ENCODE results near the gene CARD11.

Gene CARD11

DNA sequence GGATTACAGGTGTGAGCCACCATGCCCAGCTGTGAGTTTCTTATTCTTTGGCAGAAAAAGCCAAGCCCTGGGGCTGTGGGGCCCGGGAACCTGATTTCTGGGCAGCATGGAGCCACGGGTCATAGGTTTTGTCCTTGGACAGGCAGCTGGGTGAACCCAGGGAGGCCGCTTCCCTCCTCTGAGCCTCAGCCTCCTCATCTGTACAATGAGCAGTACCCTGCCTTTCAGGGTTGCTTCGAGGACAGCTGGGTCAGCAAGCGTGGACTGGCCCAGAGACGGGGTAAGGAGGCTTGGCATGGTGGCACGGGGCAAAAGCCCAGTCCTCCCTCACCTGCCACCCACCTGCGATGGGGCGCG is 115.4 kb downstream of the CARD11 start:
- Histone ChIP-seq H2BK15ac (replicated peaks; ENCODE audit: low read depth) (no peak overlapping the region), H3K36me3 (ENCODE audit: control insufficient read depth, insufficient read depth, low read length) (no peaks in the 10 kb centered on the region)

DNA sequence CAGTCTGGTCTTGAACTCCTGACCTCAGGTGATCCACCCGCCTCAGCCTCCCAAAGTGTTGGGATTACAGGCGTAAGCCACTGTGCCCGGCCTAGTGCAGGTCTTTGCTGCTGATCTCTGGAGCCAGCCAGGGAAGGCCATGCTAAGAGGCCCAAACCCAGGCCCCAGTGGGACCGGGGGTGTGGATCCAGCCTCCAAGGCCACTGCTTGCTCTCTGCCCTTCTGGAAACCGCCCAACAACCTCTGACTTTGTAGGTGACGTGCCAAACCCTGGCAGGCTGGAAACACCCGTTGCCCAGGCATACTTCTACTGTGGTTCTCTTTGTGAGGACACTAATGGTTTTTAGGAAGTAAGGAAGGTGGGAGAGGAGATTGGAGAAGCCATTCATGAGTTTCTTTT is 116.1 kb downstream of the CARD11 start:
- no peak overlapping the region for H4K5ac ChIP-seq (ENCODE audit: low read length)
- no peak overlapping the region for H3K9ac ChIP-seq (ENCODE audit: low read length)
- H3K4me1 ChIP-seq (ENCODE audit: control insufficient read depth, low read depth, low read length), result no peaks in the 10 kb centered on the region
- H3K79me2 ChIP-seq (ENCODE audit: control insufficient read depth, insufficient read depth, low read length), result no peaks in the 10 kb centered on the region
- H2BK5ac ChIP-seq (ENCODE audit: low read length), result no peak overlapping the region
- H3K27ac ChIP-seq (ENCODE audit: low read depth, low read length), result no peak overlapping the region
- H3K79me1 ChIP-seq (ENCODE audit: low read length), result no peaks in the 10 kb centered on the region
- no peaks in the 10 kb centered on the region for H3K36me3 ChIP-seq (ENCODE audit: control insufficient read depth, insufficient read depth, low read length)
- H3K4me3 ChIP-seq (ENCODE audit: low read length), result no peak overlapping the region
- no peaks in the 10 kb centered on the region for H3K27me3 ChIP-seq (ENCODE audit: insufficient read depth, low read length, poor library complexity)
- no peak overlapping the region for H3K4ac ChIP-seq (ENCODE audit: low read depth, low read length)
- DNase-seq, result no peak
- no peak overlapping the region for H2BK15ac ChIP-seq (replicated peaks; ENCODE audit: low read depth)
- no peak overlapping the region for H3K23ac ChIP-seq (ENCODE audit: low read length)
- H4K8ac ChIP-seq (ENCODE audit: low read depth, low read length), result no peak overlapping the region
- H3K56ac ChIP-seq (ENCODE audit: low read length), result no peak overlapping the region
- WGBS (ENCODE audit: extremely low coverage, insufficient coverage, low lambda C conversion rate), result no CpG with 5 or more reads among the region's 7 CpGs
- no peak overlapping the region for H3K18ac ChIP-seq (ENCODE audit: low read length)
- H2BK120ac ChIP-seq (ENCODE audit: low read depth, low read length), result no peak overlapping the region
- H2AK5ac ChIP-seq (ENCODE audit: low read length), result no peak overlapping the region
- no peak overlapping the region for H3K4me2 ChIP-seq (ENCODE audit: low read length)

More for the DNA sequence above, 115.4 kb downstream of the CARD11 start:
- H3K56ac ChIP-seq (ENCODE audit: low read length), result no peak overlapping the region
- no peak overlapping the region for H3K9ac ChIP-seq (ENCODE audit: low read length)
- no peaks in the 10 kb centered on the region for H3K27me3 ChIP-seq (ENCODE audit: insufficient read depth, low read length, poor library complexity)
- no peak overlapping the region for H2BK5ac ChIP-seq (ENCODE audit: low read length)
- H2AK5ac ChIP-seq (ENCODE audit: low read length), result no peak overlapping the region
- H4K8ac ChIP-seq (ENCODE audit: low read depth, low read length), result no peak overlapping the region
- H3K4me2 ChIP-seq (ENCODE audit: low read length), result no peak overlapping the region
- DNase-seq, result no peak
- H3K27ac ChIP-seq (ENCODE audit: low read depth, low read length), result no peak overlapping the region
- no peak overlapping the region for H4K5ac ChIP-seq (ENCODE audit: low read length)
- H3K4me3 ChIP-seq (ENCODE audit: low read length), result no peak overlapping the region
- no CpG with 5 or more reads among the region's 10 CpGs for WGBS (ENCODE audit: extremely low coverage, insufficient coverage, low lambda C conversion rate)
- no peak overlapping the region for H2BK120ac ChIP-seq (ENCODE audit: low read depth, low read length)
- no peaks in the 10 kb centered on the region for H3K79me2 ChIP-seq (ENCODE audit: control insufficient read depth, insufficient read depth, low read length)
- H3K4me1 ChIP-seq (ENCODE audit: control insufficient read depth, low read depth, low read length), result no peaks in the 10 kb centered on the region
- H3K4ac ChIP-seq (ENCODE audit: low read depth, low read length), result no peak overlapping the region
- no peak overlapping the region for H3K18ac ChIP-seq (ENCODE audit: low read length)
- no peak overlapping the region for H3K23ac ChIP-seq (ENCODE audit: low read length)
- H3K79me1 ChIP-seq (ENCODE audit: low read length), result no peaks in the 10 kb centered on the region

DNA sequence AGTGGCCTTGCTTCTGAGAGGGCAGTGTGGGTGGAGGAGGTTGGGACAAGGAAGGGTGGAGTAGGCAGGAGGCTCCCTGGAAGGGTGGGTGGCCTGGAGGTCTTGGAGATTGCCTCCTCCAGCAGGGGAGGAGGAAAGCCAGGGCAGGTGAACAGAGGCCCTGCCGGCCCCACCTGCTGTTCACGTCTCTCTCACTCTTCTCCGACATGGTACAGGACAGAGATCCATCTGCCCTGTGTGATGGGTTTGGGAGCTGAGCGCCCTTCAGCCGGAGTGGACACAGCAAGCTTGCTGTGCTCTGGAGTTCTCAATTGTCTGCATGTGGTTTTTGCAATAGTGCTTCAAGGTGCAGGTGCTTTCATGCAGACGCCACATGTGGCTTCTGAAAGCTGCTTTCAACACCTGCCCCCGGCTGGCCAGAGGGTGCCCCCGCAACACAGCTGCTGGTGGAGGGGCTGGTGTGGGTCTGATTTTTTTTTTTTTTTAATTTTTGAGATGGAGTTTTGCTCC is 116.7 kb downstream of the CARD11 start:
- H3K27me3 ChIP-seq (ENCODE audit: insufficient read depth, low read length, poor library complexity), result no peaks in the 10 kb centered on the region
- H3K4ac ChIP-seq (ENCODE audit: low read depth, low read length), result no peak overlapping the region
- no peak overlapping the region for H3K56ac ChIP-seq (ENCODE audit: low read length)
- no peak overlapping the region for H2AK5ac ChIP-seq (ENCODE audit: low read length)
- H3K79me2 ChIP-seq (ENCODE audit: control insufficient read depth, insufficient read depth, low read length), result no peaks in the 10 kb centered on the region
- H2BK120ac ChIP-seq (ENCODE audit: low read depth, low read length), result no peak overlapping the region
- H4K5ac ChIP-seq (ENCODE audit: low read length), result no peak overlapping the region
- H3K4me2 ChIP-seq (ENCODE audit: low read length), result no peak overlapping the region
- no peak for DNase-seq
- no peak overlapping the region for H3K27ac ChIP-seq (ENCODE audit: low read depth, low read length)
- no peaks in the 10 kb centered on the region for H3K4me1 ChIP-seq (ENCODE audit: control insufficient read depth, low read depth, low read length)
- no peaks in the 10 kb centered on the region for H3K79me1 ChIP-seq (ENCODE audit: low read length)
- H3K23ac ChIP-seq (ENCODE audit: low read length), result no peak overlapping the region
- H3K18ac ChIP-seq (ENCODE audit: low read length), result no peak overlapping the region
- H3K9ac ChIP-seq (ENCODE audit: low read length), result no peak overlapping the region
- no peak overlapping the region for H2BK5ac ChIP-seq (ENCODE audit: low read length)
- no CpG with 5 or more reads among the region's 8 CpGs for WGBS (ENCODE audit: extremely low coverage, insufficient coverage, low lambda C conversion rate)
- H2BK15ac ChIP-seq (replicated peaks; ENCODE audit: low read depth), result no peak overlapping the region
- H3K4me3 ChIP-seq (ENCODE audit: low read length), result no peak overlapping the region
- no peak overlapping the region for H4K8ac ChIP-seq (ENCODE audit: low read depth, low read length)
- H3K36me3 ChIP-seq (ENCODE audit: control insufficient read depth, insufficient read depth, low read length), result no peaks in the 10 kb centered on the region

DNA sequence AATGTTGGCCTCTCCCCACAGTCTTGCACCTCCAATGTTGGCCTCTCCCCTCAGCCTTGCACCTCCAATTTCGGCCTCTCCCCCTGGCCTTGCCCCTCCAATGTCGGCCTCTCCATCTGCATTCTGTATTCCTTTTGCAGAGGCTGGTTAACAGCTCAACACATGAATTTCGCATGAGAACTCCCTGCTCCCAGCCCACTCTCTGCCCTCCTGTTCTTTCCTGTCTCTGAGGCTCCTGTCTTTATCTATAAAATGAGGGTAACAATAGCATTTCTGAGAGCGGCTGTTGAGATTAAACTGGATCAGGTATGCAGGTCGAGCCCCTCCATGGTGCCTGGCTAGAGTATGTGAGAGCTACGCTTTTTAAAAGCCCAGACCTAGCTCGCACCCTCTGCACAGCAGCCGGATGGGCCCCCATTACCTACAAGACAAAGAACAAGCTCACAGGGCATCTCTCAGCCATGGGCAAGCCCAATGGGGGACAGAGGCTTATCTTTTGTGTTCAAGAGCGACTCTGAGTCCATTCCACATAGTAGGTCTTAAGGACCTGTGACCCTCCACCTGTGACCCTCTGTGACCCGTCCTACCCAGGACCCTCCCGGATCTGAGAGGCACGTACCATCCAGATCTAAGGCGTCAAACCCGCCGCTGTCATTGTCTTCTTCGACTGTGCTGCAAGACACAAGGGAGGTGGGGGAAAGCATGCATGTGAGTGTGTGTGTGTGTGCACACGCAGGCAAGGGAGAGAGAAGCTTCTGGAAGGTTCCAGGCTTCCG is 117.4 kb downstream of the CARD11 start:
- Histone ChIP-seq H2BK120ac (ENCODE audit: low read depth, low read length) (no peak overlapping the region), H3K4me2 (ENCODE audit: low read length) (no peak overlapping the region), H3K4ac (ENCODE audit: low read depth, low read length) (no peak overlapping the region), H2BK15ac (replicated peaks; ENCODE audit: low read depth) (no peak overlapping the region), H4K8ac (ENCODE audit: low read depth, low read length) (no peak overlapping the region), H3K36me3 (ENCODE audit: control insufficient read depth, insufficient read depth, low read length) (no peaks in the 10 kb centered on the region), H3K9ac (ENCODE audit: low read length) (no peak overlapping the region), H2AK5ac (ENCODE audit: low read length) (no peak overlapping the region), H3K56ac (ENCODE audit: low read length) (no peak overlapping the region), H3K23ac (ENCODE audit: low read length) (no peak overlapping the region), H3K79me2 (ENCODE audit: control insufficient read depth, insufficient read depth, low read length) (no peaks in the 10 kb centered on the region), H4K5ac (ENCODE audit: low read length) (no peak overlapping the region), H2BK5ac (ENCODE audit: low read length) (no peak overlapping the region), H3K4me3 (ENCODE audit: low read length) (no peak overlapping the region), H3K27ac (ENCODE audit: low read depth, low read length) (no peak overlapping the region), H3K79me1 (ENCODE audit: low read length) (no peaks in the 10 kb centered on the region), H3K18ac (ENCODE audit: low read length) (no peak overlapping the region), H3K4me1 (ENCODE audit: control insufficient read depth, low read depth, low read length) (no peaks in the 10 kb centered on the region), H3K27me3 (ENCODE audit: insufficient read depth, low read length, poor library complexity) (no peaks in the 10 kb centered on the region)
- no CpG with 5 or more reads among the region's 18 CpGs for WGBS (ENCODE audit: extremely low coverage, insufficient coverage, low lambda C conversion rate)
- no peak for DNase-seq

DNA sequence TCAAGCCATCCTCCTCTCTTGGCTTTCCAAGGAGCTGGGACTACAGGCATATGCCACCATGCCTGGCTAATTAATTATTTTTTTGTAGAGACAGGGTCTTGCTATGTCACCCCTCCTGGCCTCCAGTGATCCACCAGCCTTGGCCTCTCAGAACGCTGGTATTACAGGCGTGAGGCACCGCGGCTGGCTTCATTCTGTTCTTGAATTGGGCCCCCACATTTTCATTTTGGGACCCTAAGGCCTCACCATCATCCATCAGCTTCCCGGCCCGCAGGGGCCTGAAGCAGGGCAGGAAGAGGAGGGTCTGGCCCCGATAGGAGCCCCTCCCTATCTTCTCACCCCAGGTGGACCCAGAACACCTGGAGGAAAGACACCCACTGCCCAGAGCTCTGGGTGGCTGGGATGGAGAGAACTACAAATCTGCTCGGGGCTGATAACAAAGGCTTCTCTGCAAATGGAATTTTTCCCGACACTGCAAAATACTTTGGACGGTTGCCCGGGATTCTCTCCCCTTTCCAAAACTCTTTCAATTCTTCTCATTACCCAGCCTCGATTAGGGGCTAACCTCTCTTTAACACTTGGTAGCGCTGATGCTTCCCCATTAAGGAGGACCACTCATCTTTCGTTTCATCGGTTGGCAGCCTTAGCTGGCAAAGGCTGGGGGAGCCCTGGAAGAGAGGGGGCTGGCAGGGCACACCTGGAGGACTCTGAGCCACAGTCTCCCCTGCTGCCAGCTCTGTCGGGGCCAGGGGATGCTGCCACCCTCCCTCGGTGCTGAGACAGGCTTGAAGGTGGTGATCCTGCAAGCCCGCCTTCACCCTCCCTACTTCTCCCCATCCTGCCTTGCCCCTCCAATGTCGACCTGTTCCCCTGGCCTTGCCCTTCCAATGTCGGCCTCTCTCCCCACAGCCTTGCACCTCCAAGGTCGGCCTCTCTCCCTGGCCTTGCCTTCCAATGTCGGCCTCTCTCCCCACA is 118.5 kb downstream of the CARD11 start:
- WGBS (ENCODE audit: extremely low coverage, insufficient coverage, low lambda C conversion rate), result no CpG with 5 or more reads among the region's 22 CpGs

More for the DNA sequence above, 118.5 kb downstream of the CARD11 start:
- Histone ChIP-seq H3K18ac (ENCODE audit: low read length) (no peak overlapping the region), H3K9ac (ENCODE audit: low read length) (no peak overlapping the region), H4K5ac (ENCODE audit: low read length) (no peak overlapping the region), H2AK5ac (ENCODE audit: low read length) (no peak overlapping the region), H3K4me3 (ENCODE audit: low read length) (no peak overlapping the region), H3K27me3 (ENCODE audit: insufficient read depth, low read length, poor library complexity) (no peaks in the 10 kb centered on the region), H2BK15ac (replicated peaks; ENCODE audit: low read depth) (no peak overlapping the region), H3K27ac (ENCODE audit: low read depth, low read length) (no peak overlapping the region), H2BK5ac (ENCODE audit: low read length) (no peak overlapping the region), H3K79me1 (ENCODE audit: low read length) (no peaks in the 10 kb centered on the region), H4K8ac (ENCODE audit: low read depth, low read length) (no peak overlapping the region), H3K4ac (ENCODE audit: low read depth, low read length) (no peak overlapping the region), H3K4me1 (ENCODE audit: control insufficient read depth, low read depth, low read length) (no peaks in the 10 kb centered on the region), H3K36me3 (ENCODE audit: control insufficient read depth, insufficient read depth, low read length) (no peaks in the 10 kb centered on the region), H3K23ac (ENCODE audit: low read length) (no peak overlapping the region), H3K79me2 (ENCODE audit: control insufficient read depth, insufficient read depth, low read length) (no peaks in the 10 kb centered on the region), H3K56ac (ENCODE audit: low read length) (no peak overlapping the region), H2BK120ac (ENCODE audit: low read depth, low read length) (no peak overlapping the region), H3K4me2 (ENCODE audit: low read length) (no peak overlapping the region)
- no peak for DNase-seq
